Measurements from ENCODE around the gene ARMCX2. TPM values are rescaled to one million over a fixed set of nuclear protein-coding genes. Genes with fewer than 3 reads are reported as not detected.

Gene ARMCX2
- total RNA-seq, 4 donors from 2014 or later = 8.8 to 33.0 (median 14.2) TPM

- TF ChIP-seq CTCF (IDR thresholded peaks at IDR 0.05; ENCODE audit: low read depth) = no peak
Observed at GRCh38 chrX:101682723-101683122, 23.1 kb upstream of the ARMCX2 start.

GRCh38 chrX:101677028-101677427 is 17.4 kb upstream of the ARMCX2 start:
- no peak for TF ChIP-seq CTCF (IDR thresholded peaks at IDR 0.05; ENCODE audit: low read depth)

- TF ChIP-seq CTCF (IDR thresholded peaks at IDR 0.05; ENCODE audit: low read depth) = no peak
Observed at GRCh38 chrX:101676571-101676970, 16.9 kb upstream of the ARMCX2 start.

GRCh38 chrX:101668143-101668542 is 8.5 kb upstream of the ARMCX2 start:
- TF ChIP-seq CTCF (IDR thresholded peaks at IDR 0.05; ENCODE audit: low read depth) = no peak

- no peak for TF ChIP-seq CTCF (IDR thresholded peaks at IDR 0.05; ENCODE audit: low read depth)
Observed at GRCh38 chrX:101658661-101659491, 774 bp downstream of the ARMCX2 start.

GRCh38 chrX:101657495-101657894 is 2.2 kb downstream of the ARMCX2 start:
- TF ChIP-seq CTCF (IDR thresholded peaks at IDR 0.05; ENCODE audit: low read depth) = no peak

- no peak for TF ChIP-seq CTCF (IDR thresholded peaks at IDR 0.05; ENCODE audit: low read depth)
Observed at GRCh38 chrX:101656817-101657216, 2.8 kb downstream of the ARMCX2 start.

Measured in subcutaneous adipose tissue (tissue), 4 donors.